GM19438 (cell line): ENCODE data around the gene ABCA12.

Source experiments
- ATAC-seq: cut with Tn5 transposase; IDR thresholded peaks from one replicate; pipeline ENCODE4 v1.9.1; 2021; ENCODE audit warnings: low read depth; ENCODE audit not compliant: unreplicated experiment

The ABCA12 gene

DNA sequence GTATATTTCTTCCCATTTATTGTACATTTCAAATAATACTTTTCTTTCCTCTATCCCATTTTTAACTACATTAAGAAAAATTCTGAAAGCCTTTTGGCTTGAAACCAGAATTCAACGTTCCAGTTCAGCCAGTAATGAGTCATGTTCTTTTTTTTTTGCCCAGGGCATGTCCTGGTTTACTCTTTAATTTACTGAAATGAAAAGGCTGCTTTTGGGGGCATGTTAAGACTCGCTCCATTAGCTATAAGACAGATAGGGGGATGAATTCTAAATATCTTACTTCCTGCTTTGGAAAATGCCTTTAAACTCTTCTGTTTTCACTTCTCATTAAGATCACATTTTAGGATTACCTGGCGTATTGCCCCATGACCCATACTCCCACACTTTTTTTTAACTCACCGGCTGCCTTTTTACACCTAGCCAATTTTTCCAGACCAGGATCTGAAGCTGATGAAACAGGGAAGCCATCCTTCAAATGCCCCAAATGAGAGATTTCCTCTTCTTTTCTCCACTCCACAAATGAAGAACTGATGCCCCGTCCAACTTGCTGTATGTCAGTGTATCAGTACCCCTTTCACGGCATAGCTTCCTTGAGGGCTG lies 585 bp downstream of the ABCA12 start:
- no peak for ATAC-seq

DNA sequence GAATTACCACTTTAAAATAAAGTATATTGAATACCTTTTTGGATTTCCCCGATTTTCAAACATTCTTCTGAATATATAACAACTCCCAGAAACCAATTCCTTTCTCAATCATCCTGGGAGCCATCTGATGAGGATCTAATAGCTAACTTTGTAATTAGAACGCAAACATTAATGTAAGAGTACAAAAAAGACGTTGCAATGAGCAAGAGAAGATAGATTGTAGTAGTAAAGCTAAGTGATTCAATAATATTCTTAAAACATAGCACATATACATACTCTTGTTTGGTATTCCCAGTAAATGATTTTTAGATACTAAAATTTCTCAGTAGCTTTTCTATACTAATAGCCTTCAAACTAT lies 1.1 kb downstream of the ABCA12 start:
- ATAC-seq = no peak

DNA sequence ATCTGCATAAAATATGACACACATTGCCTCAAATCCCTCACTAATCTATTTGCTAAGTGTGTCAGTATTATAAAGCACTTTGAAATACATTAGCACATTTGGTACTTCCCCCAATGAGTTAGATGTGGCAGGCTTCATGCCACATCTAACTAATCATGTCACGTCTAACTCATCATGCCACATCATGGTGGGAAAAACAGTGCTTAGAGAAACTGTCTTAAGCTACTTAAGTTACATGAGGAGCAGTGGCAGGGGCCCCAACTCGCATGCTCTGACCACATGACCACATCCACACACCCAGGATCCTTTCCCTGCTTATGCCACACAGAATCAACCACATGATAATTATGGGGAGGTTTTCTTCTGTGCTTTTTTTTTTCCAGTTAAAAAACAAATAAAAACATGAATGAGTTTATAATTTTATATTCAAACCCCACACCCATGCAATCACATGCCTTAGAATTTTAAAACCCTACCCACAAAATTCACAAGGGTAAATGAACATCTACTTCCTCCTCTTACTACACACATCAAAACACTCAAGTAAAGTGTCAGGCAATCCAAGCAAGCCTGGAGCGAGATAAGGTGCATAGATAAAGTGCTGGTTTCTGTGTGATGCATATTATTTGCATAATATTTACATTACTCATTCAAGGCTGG lies 1.6 kb downstream of the ABCA12 start:
- no peak for ATAC-seq

DNA sequence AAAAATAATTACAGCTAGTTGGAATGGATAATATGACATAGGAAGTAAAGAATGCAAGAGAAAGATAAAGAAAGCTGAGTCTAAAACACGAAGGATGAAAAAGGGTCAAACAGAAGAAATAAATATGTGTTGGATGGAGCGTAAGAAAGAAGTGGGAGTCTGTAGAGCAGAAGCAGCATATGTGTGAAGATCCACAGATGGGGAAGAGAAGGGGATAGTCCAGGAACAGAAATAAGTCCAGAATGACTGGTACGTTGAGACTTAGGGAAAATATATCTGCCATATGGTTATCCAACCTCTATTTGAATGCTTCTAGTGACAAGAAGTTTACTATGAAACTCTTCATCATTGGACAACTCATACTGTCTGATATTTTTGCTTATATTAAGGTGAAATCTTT lies 18.0 kb downstream of the ABCA12 start:
- ATAC-seq = no peak

DNA sequence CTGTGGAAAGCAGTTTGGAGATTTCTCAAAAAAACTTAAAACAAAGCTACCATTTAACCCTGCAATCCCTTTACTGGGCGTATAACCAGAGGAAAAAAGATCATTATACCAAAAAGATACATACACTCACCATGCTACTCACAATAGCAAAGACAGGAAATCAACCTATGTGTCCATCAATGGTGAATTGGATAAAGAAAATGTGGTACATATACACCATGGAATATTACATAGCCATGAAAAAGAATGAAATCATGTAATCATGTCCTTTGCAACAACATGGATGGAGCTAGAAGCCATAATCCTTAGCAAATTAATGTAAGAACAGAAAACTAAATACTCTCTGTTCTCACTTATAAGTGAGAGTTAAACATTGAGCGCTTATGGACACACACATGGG lies 18.6 kb downstream of the ABCA12 start:
- no peak for ATAC-seq

DNA sequence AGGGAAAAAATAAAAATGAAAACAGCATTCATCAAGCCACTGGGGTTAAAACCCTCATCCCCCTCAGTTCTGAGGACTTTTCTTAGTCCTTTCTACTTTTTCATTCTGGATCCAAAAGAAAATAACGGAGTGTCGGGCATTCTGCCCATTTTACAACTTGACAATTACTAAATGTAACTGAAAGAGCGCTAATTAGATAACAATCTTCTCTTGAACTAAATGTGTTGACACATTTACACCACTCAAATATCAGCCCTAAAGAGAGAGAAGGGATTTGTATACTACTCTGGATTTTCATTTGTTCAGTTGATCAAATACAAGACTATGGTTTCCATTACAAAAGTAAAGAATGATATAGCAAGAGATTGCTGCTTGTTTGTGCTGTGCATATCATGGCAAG lies 27.5 kb downstream of the ABCA12 start:
- ATAC-seq = no peak

DNA sequence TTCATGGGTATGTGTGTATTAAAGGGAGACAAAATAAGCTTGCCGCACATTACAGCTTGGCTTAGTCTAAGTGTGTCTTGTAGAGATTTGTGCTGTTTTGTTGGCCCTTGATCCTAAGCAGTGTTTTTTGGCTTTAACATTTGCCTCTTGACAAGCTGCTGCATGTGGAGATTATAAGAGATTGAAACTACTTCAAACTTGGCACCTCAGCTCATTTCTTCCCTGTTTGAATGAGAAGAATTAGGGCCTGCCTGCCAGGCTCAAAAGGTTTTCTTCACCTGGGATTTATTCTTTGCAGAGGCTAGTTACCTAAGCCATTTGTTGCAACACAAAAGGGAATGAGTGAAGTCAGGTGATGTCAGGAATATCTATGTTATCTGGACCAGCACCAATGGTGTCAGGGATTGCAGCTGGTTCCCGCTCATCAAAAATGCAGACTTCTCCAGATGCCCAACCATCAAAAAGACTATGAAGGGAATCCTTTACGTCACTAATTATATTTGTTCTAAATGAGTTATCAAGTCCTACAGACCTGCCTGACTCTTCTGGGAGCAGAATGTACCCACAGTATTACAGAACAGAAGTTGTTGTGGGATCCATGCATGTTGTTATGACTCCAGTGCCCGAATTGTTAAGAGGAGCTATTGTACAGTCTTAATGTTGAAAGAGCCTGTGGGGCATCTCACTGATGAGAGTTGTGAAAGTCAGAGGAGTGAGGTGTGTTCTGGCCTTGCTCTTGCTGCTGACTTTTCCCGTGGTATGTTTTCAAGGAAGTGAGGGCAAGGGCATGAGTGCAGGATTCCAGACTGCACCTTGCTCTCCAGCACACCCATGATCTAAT lies 31.0 kb downstream of the ABCA12 start:
- ATAC-seq = no peak

DNA sequence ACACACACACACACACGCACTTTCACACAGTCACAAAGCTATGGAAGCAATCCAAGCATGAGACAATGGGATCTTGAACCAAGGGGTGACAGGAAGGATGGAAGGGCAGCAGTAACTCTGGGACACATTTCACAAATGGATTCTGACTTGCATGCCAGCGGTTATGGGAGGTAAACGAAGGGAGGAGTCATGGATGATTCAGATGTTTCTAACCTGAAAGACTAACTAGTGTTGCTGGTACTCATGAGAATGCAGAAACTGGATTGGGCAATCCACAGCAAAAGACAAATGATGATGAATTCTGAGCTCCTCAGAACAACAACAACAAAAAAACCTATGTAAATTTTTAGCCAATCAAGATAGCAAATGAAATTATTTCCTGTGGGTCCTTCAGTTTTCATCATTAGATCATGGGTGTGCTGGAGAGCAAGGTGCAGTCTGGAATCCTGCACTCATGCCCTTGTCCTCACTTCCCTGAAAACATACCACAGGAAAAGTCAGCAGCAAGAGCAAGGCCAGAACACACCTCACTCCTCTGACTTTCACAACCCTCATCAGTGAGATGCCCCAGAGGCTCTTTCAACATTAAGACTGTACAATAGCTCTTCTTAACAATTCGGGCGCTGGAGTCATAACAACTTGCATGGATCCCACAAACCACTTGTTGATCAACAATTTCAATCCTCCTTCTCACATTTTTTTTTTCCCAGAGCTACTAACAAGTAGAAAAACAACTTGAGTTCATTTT lies 32.6 kb downstream of the ABCA12 start:
- ATAC-seq = no peak

DNA sequence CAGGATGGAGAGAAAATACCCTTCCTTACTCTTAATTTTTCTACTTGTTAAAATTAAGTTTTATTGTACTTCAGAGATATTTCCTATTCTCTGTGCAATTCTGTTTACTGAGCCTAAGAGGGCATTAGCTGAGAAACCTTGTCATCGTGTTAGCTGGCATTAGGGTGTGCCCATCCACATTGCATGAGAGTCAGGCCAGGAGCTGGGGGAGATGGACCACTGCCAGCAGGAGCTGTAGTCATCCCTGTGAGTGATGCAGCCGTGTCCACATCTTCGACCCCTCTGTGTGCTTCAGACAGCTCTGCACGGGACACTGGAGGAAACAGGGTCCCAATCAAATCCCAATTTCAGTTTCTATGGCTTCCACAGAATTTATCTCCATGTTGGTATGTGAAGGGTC lies 34.2 kb downstream of the ABCA12 start:
- no peak for ATAC-seq

DNA sequence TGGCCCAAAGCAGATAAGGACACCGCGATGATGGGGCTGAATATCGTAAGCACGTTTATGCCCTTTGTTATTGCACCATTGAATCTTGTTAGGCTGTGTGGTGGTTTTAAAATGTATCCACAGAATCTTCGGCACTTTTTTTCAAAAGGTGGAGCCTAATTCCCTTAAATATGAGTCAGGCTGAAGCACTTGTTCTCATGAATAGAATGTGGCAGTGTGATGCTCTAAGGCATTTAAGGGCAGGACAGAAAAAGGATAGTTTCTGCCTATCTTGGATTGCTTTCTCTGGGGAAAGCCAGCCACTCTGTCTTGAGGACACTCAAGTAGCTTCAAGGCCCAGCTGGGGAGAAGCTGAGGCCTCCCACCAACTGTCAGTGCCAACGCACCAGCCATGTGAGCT lies 39.6 kb downstream of the ABCA12 start:
- ATAC-seq = no peak

DNA sequence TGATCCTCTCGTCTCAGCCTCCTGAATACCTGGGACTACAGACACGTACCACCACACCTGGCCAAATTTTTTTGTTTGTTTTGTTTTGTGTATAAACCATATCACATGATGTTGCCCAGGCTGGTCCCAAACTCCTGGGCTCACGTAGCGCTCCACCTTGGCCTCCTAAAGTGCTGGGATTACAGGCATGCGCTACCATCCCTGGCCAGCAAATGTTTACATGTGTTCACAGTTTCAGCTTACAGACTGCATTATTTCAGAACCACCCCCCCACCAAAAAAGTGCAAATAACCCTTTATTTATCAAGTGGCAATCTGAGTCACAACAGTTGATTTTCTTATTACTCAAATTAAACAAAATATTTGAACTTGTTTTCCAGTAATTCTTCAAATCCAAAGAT lies 54.3 kb downstream of the ABCA12 start:
- ATAC-seq = no peak

DNA sequence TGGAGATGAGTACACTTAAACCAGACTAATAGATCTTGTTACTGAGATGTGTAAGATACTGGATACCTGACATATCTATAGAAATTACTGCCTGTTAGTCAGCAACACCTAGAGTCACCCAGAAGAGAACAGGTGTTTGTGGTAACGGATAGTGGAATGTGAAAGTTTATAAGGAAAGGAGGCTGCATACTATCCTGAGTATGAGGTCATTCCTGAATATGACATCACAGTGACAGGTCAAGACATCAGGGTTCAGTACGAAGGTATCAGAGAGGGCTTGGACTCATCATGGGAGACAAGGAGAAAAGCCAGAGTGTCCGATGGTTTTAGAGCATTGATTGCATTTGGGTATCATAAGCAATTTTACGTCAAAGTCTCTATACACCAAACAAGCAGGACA lies 55.3 kb downstream of the ABCA12 start:
- no peak for ATAC-seq

DNA sequence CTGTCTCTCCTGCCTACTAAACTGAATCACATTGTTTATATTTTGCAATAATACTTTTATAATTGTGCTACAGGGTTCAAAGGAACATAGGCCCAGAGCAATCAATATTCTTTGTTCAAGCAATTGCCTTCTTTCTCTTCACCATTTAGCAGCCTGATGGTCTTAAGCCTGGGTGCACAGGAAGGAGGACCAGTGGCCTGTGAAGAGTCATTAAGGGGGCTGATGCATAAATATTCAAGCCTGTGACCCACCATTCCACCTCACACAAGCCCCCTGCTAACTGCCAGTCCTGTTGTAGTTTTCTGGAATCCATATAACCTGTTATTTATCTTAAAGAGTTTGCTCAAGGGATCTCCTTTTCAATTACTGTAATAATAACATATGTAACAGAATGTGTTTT lies 56.0 kb downstream of the ABCA12 start:
- no peak for ATAC-seq

DNA sequence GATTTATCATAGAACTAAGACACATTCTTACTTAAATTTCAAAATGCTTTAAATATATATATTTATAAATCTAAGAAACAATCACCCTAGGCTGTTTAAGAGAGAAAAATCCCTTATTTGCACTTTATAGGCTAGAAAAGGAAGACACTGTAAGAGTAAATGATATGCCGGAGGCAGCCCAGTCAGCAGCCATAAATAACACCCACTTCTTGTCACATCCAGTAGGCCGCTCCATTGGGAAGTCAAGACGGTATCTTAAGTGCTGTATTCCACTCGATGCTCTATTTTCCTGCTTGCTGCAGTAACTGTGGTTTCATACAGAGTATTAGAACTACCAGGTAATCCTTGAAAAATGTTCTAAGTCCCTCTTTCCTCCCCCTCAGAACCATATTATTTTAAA lies 57.9 kb downstream of the ABCA12 start:
- no peak for ATAC-seq

DNA sequence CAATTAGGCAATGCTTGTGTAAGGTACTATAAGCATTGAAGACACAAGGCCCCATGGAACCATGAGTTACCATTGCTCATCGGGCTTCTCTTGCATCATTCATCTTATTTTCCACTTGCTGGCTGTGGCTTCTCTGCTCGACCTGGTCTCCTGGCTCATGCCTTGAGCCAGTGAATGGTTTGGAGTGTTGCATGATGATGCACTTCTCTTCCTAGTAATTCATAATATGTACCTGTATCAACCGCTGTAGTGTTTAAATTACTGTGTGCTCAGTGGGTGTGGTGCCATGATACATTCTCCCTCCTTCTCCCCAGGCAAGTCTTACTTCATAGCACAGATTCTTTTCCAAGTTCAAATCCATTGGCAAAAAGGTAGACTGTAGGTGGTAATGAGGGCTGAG lies 66.8 kb downstream of the ABCA12 start:
- ATAC-seq = no peak

DNA sequence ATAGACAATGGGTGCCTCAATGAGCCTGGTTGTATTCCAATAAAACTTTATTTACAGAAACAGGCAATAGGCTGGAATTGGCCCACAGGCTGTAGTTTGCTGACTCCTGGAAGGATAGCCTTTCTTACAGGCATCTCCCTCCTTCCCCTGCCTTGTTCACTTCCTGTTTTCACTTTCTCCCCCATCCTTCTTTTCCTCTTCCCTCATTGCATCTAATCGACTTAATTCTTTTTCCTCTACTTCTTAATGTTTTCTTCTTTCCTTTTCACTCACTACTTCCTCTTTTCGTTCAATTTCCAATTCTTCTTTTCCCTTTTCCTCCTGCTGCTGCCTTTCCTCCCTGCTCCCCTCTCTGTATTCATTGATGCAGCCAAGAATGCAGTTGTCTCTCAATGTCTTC lies 70.0 kb downstream of the ABCA12 start:
- no peak for ATAC-seq

DNA sequence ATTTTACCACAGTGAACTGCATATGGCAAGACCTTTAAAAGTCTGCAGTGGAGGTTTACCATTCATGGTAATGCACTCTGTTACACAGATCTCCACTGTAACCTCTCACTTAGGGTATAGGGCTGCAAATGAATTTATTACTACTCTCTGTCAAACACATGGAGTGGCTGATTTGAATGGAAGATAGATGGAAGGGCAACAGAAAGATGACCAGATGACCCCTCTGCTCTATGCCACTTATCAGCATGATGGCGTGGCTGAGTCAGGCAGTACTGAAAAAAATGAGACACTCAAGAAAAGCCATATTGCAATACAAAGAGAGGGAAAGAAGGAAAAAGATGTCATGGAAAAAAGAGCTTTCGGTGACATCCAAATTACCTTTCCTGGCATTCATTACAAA lies 72.3 kb downstream of the ABCA12 start:
- no peak for ATAC-seq

DNA sequence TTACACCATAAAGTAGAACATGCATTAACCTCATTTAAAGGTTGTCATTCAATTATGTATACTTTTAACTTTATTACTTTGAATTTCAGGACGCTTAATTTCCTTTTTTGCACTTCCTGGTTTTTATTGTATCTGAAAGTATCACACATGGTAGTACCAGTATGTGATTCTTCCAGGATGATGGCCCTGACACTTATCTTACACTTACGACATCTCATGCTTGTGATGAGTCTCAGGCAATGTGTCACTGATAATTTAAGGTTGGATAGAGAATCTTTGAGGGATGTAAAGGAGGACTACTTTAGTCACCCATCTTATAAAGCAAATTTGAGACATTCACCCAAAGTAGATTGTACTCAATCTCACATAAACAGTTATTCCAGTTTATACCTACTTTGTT lies 74.9 kb downstream of the ABCA12 start:
- no peak for ATAC-seq

DNA sequence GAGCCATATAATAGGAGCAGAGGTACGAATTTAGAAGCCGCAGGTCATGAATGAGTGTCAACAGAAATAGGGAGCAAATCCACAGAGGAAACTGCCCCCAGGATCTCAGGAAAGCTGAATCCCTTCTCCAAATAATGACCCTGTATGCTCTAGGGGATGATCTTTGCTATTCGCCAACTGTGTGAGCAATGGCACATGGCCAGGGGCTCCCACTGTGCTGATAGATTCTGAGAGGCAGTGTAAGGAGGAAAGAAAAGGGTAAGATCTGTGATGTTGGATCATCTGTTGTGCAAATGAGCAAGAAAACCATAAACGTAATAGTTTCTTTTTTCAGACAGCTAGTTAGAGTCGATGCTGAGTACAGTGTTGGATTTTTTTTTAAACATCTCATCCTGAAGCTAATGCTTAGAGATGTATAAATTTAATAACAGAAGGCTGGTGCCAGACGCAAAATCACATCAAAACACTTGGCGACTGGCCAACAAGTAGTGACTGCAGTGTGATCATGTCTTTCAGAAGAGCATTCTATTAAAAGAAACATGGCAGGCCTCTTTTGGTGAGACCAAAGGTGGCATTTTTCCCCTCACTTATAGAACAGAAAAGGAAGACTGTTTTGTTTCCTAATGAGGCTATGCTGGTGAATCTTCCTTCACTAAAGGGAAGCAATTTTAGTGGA lies 77.4 kb downstream of the ABCA12 start:
- ATAC-seq = no peak

DNA sequence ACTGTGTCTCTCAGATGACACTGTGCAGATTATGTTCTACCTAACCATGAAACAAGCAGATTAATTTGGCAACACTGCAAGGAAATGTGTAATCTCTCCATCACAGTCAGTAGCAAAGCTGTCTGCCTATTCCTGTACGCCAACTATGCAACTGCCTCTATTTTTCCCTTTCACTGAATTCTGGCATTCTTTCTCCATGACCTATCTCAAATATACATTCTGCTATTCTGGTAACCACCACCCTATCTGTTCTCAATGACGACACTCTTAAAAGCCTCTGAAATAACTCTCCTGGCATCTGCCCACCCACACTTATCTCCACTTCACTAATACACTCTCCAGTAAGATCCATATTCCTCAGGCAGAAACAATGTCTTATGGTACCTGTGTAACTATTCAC lies 78.7 kb downstream of the ABCA12 start:
- no peak for ATAC-seq

DNA sequence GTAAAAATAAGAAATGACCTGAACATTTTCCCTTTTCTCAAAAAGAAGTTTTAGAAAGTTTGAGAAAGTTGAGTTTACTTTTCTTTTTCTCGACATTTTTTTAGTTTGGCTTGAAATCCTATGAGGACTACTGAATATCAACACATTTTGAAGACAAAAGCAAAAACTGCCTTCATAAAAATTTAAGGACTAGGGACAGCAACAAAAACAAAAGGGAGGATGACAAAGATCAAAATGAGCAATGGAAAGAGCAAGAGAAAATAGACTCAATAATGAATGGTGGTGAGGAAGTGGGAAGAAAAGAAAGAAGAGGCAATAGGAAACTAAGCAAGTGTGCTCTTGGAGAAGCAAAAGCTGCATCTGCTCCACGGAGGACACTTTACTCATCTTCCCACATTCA lies 82.5 kb downstream of the ABCA12 start:
- no peak for ATAC-seq
